ENCODE data around the gene PPP4R1.

Gene PPP4R1

DNA sequence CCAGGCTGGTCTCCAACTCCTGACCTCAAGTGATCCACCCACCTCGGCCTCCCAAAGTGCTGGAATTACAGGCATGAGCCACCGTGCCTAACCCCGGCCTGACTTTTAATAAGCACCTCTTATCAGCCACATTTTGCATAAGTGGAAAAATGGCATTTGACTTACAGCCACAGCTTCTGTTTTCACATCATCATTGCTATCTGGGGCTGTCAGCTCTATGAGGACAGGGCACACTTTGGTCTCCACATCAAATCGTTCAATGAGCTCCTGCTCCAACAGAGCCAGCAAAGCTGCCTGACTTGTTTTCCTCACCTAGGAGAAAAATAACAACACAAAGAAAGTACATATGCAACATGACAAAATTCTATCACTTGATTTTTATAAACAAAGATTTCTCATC is 26.4 kb downstream of the PPP4R1 start:
- DNase-seq, result no peak

DNA sequence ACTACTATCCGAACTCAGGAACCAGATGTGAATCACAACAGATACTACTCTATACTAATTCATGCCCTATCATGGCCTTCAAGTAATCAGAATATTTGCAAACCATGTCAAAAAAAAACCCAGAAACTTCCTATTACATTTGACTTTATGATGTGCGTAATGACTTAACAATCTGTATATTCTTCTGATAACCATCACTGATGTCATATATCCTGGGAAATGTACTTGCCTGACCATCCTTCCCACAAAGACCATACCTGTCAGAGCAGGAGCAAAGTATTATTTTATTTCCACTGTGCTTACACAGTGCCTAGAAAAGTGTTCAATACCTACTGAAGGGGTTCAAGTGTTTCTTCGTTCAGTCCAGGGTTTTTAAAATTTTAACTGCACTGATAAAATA is 27.5 kb downstream of the PPP4R1 start:
- no peak for DNase-seq

DNA sequence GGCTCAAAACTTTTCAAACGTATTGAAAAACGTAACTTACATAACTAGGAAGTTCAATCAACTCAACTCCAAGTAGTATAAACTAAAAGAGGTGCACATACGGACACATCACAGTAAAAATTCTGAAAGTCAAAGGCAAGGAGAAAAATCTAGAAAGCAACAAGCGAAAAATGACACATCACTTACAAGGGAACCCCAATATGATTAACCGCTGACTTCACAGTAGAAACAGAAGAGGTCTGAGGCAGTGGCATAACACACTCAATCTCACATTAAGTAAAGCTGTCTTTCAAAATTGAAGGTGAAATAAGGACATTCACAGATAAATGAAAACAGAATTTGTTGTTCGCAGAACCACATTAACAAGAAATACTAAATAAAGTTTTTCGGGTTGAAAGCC is 32.7 kb downstream of the PPP4R1 start:
- DNase-seq, result no peak

DNA sequence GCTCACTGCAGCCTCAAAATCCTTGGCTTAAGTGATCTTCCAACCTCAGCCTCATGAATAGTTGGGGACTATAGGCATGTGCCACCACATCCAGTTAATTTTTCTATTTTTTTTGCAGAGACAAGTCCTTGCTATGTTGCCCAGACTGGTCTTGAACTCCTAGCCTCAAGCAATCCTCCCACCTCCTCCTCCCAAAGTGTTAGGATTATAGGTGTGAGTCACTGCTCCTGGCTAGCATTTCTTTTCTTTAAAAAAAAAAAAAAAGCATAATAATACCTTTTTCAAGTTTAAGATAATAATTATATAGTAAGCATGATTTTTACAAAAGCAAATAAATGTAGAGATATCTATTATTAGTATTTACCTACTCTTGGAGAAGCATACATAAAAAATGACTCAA is 36.1 kb downstream of the PPP4R1 start:
- DNase-seq, result no peak

DNA sequence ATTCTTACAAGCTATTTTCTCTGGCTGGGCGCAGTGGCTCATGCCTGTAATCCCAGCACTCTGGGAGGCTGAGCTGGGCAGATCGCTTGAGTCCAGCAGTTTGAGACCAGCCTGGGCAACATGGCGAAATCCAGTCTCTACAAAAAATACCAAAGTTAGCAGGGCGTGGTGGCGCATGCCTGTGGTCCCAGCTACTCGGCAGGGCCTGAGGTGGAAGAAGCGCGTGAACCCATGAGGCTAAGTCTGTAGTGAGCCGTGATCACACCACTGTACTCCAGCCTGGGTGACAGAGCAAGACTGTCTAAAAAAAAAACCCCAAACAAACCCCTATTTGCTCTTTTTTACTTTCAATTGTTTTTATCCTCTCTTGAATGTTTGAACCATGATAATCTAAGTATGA is 37.0 kb downstream of the PPP4R1 start:
- DNase-seq, result no peak

DNA sequence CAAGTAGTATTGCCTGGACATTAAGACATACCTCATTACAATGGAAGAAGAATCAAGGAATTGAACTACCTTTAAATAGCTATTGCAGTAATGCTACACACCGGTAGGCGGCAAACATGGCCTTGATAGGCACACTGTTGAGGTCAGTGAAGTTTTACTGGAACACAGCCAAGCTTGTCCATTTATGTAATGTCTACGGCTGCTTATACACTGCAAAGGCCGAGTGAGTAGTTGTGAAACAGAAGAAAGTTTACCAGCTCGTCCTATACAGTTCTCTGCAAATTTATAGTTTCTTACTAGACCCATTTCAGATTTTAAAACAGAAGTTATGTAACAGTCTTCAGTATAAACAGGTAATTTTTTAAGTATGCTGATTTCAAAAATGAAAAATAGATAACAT is 38.8 kb downstream of the PPP4R1 start:
- no peak for DNase-seq

DNA sequence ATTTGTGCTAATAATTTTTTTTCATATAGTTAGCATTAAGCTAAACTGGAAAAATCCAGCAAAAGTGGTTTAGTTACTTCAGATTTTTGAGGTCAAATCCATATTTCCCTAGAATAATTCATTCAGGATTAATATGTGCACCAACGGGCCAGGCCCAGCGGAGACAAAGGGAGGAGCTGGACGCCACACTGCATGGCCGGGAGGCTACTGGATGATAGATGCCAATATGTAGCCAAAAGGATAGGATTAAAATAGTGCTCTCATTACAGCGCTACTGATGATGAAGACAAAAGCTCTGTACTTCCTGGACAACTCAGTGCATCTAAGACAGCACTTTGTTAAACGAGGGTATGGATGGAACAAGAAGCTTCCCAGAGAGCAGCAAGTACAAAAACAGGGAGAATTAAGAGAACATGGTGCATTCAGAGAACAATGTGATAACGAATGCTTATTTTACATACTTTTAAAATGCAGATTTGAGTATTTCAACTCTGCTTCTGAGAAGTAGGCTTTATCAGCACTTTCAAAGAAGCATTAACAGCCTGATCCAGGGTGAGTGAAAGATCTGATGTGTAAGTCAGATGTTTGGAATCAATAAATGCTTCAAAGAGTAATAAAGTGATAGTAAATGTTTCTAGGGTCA is 39.8 kb downstream of the PPP4R1 start:
- DNase-seq, result no peak

DNA sequence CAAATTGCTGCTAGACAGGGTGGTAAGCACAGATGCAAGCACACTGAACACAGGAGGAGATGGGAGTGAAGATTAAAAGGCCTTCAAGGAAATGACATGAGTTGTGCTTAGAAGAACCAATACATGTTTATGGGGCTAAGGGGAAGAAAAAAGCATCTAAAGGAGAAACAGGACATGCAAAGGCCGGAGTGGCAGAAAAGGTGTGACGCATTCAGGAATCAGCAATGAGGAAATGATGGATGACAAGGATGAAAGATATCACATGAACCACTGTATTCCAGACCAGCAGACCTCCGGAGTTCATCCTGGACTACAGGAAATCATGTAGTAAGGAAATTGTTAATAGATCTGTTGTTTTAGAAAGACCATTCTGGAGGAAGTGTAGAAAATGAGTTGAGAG is 42.8 kb downstream of the PPP4R1 start:
- no peak for DNase-seq

DNA sequence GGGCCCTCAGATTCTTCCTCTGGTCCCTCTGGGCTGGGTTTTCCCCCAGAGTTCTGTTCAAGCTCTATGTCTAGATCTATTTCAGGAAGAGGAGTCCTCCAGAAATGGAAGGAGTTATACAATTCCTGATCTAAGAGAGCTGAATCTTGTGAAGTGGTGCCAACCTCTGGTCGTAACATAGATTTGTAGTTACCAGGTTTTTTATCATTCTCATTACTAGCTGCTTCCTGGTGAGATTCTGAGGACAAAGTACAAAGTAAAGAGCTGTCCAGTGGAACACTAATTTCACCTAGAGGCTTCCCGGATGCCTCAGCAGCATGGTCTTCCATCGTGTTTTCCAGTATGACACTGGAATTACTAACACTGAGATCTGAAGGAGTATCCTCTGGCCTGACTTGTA is 44.1 kb downstream of the PPP4R1 start:
- DNase-seq, result no peak

DNA sequence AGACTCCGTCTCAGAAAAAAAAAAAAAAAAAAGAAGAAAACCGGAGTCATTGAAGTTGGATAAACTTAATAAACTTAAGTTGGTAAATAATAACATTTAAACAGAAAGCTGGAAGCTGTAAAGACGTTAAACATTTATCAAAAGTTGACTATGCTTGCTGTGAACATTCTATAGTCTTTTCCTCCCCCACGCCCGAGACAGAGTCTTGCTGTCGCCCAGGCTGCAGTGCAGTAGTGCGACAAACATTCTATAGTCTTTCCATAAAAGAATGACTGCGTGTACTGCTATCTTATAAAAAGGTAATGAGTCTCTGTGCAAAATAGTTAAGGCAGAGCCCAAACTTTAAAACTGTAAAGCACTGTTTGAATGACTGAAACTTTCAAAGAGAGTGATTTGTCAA is 45.2 kb downstream of the PPP4R1 start:
- DNase-seq, result no peak

DNA sequence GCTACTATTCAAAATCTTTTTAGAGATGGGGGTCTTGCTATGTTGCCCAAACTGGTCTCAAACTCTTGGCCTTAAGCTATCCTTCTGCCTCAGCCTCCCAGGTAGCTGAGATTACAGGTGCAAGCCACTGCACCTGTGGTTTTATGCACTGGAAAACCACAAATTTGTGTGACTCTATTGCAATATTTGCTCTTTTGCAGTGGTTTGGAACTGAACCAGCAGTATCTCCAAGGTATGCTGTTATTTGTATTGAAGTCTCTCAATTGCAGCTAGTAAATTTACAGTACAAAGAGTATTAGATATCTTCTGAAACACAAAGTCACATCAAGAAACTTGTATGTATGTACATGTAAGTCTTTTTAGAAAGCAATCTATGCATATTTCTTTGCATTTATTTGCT is 46.2 kb downstream of the PPP4R1 start:
- DNase-seq, result no peak

DNA sequence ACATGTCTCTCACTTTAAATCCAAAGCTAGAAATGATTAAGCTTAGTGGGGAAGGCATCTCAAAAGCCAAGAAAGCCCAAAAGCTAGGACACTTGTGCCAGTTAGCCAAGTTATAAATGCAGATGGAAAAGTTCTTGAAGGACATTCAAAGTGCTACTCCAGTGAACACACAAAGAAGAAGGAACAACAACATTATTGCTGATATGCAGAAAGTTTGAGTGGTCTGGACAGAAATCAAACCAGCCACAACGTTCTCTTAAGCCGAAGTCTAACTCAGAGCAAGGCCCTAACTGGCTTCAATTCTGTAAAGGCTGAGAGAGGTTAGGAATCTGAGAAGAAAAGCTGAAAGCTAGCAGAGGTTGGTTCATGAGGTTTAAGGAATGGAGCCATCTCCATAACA is 49.0 kb downstream of the PPP4R1 start:
- DNase-seq, result no peak

DNA sequence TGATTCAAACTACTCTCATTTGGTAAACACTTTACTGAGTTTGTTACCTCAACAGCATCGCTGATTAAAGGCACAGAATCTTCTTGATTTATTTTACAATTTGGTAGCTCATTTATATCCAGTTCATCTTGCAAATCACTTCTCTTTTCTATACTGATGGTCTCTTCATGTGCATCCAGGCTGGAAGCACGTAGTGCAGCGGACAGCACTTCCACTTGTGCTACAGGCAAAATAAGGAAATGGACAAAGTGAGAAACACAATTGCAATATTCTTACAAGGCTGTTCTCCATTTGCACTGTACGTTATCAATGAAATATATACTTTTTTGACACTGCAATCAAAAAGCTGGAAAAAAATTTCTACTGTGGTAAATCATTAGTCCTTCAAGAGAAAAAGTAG is 51.0 kb downstream of the PPP4R1 start:
- no peak for DNase-seq

DNA sequence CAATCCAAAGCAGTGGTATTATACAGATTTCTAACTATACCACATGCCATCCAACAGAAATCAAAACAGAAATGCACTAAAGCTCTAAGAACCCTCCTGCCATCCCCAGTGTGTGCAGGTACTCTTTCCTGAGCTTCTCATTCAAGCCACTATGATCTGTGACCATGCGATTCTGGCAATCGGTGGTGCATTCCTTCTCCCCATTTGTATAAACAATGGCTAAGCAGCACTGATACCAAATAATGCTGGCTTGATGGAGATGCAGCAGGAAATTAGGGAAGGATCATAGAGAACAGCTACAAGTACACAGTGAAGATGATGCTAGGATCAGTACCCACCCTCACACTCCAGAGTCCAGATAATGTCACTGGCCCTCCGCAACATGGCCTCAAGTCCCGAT is 51.8 kb downstream of the PPP4R1 start:
- DNase-seq, result no peak

DNA sequence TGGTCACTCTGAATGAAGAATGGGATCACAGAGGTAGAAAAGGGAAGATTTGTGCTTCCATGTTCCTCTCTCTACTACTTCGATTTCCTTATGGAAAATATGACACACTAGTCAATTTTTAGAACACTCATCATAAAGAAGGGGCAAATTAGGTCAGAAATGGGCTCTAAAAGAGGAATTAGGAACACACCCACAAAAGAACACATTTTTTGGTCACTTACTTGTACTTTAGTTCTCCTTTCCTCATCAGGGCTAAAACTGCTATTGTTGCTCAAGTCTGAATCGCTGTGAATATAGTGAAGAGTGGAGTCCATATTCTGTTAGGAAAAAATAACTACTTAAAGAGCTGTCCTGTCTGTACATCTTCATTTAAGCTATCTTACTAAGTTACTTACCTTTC is 52.6 kb downstream of the PPP4R1 start:
- DNase-seq, result no peak

DNA sequence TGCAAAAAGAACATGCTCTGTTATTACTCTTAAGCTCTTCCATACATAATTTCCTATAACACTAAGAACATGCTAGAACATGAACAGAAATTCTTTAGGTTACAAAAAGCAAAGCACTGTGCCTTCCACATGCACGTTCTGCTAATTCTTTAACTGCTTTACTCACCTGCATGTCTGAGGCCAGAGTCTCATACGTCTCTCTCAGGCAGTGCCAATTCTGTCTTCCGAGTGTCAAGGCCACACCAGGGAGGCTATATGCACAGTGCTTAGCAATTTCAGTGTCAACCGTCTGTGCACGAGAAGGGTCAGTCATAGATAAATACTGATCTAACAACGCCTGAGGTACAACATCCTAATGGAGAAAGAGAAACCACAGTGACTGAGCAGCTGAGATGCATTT is 55.1 kb downstream of the PPP4R1 start:
- DNase-seq, result no peak

DNA sequence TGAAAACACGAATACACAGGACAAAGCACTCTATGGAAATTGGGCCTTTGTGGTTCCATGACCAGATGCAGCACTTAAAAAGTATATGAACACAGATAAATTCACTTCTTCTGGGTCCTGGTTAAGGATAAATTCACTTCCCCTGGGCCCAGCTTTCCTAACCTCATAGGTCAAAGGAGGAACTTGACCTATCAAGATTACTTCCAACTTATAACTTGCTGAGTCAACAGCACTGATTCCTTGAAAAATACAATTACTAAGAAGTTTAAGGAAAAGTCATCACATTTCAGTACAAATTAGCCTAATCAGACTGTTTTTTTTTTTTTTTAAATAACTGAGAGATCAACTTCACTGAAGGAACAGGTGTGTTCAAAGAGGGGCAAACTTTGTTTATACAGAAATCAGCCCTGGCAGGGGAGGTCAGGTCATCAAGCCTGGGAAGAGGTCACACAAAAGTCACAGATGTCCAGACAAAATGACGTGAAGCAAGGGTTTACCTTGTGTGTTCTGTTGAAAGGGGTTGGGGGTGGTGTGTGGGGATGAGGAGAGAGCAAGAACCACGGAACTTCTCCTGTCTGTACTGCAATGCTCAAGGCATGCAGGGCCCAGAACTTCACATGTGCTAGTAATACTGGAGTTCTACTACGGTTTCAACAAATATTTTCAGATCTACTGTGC is 55.8 kb downstream of the PPP4R1 start:
- no peak for DNase-seq

DNA sequence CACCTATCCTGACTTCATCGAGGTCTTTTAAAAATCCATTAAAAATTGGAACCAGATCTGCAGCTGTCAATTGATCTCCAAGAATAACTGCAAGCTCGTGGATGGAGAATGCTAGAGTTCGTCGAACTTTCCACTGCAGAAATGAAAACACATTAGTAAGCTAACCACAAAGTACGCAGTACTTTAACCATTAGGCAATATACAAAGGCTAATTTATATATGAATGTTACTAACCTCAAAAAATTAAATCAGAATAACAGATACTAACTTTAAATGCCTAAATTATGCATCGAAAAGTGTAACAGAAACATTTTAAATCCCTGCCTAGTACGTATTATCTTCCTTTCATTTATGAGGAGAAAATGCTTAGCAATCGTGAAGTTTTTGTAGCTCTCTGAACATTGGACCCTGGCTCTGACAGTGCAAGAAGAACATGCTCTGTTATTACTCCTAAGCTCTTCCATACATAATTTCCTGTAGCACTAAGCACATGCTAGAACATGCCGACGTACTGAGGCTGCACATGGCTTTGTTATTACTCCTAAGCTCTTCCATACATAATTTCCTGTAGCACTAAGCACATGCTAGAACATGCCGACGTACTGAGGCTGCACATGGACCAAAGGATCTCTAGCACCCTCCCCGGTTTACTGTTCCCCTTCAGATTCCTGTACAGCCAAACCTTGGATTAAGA is 57.0 kb downstream of the PPP4R1 start:
- no peak for DNase-seq

DNA sequence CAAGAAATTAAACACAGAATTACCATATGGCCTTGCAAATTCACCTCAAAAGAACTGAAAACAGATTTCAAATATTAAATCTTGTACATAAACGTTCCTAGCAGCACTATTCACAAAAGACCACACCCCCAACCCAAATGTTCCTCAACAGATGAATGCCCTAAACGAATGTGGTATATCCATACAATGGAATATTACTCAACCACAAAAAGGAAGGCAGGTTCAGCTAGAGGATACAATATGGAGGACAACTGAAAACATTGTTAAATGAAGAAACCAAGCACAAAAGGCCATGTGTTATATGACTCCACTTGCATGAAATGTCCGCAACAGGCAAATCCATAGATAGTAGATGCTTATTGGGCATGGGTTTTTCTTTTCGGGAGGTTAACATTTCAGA is 61.7 kb downstream of the PPP4R1 start:
- no peak for DNase-seq

DNA sequence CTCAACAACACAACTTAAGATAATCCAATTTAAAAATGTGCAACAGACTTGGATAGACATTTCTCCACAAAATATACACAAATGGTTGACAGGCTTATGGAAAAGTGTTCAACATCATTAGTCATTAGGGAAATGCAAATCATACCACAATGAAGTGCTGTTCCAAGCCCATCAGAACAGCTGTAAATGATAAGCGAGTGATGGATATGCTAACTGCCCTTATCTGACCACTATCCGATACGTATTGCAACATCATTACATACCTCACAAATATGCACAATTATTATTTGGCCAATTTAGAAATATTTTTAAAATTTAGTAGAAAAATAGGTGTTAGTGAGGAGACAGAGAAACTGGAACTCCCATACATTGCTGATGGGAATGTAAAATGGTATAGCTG is 62.2 kb downstream of the PPP4R1 start:
- no peak for DNase-seq

DNA sequence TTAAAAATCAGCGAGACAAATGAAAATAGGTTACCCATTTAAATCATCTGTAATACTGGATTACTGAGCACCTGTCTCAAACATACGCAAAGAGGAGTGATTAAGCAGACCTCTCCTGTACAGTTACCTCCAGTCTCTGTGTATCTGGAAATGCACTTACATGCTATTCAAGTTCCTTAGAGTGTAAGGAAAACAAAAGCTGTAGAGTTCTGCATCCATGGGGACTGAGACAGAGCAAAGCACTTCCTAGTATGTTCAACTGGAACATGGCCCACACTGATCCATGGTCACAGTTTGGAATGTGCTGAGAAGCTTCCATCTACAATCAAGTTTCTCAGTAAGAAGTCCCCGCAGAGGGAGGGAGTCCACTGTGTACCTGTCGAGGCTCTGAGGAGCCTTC is 63.9 kb downstream of the PPP4R1 start:
- DNase-seq, result no peak

DNA sequence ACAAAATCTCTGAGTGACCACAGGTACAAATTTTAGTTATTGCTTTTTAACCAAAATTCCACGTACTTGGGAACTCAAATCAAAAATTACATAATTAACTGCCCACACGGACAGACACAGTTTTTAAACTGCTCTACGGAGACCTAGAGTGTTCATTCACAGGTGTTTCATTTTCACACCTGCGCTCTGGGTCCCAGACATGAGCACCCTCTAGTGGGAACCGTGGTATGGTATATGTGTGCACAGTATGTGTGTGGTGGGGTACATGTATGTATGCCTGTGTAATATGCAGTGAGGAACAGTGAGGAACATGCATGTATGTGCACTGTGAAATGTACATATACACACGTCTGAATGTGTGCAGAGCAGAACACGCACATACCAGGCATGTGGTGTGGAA is 65.0 kb downstream of the PPP4R1 start:
- no peak for DNase-seq

DNA sequence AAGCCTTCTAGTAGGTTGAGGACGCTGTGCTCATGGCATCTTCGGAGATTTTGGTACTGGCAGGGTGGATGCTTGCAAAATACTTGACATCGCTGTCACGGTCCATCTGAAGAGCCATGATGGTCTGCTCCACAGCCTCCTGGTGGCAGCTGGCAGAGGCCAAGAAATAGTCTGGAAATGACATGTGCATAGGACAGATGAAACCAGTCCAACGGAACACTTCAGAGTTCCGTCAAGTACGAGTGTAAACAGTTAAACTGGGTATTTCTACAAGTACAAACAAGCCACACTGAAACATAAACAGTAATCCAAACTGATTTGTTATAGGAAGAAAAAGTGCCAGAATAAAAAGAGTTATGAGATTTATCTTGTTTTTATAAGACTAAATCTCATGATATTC is 66.6 kb downstream of the PPP4R1 start:
- no peak for DNase-seq

DNA sequence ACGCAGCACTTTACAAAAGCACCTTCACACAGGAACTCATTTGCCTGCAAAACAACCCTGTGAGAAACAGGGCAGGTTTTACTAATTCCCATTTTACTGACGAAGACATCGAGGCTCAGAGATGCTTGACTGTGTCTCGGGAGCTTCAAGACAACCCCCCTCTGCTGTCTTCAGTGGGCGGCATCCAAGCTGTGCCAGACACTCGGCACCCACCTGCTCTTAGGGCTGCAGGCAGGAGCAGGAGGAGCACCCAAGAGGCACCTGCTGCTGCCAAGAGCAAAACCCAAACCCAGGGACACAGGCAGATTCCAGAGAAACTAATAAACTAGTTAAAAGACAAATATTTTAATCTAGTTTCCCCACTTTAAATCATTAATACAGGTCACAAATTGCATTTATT is 67.9 kb downstream of the PPP4R1 start:
- DNase-seq, result no peak

DNA sequence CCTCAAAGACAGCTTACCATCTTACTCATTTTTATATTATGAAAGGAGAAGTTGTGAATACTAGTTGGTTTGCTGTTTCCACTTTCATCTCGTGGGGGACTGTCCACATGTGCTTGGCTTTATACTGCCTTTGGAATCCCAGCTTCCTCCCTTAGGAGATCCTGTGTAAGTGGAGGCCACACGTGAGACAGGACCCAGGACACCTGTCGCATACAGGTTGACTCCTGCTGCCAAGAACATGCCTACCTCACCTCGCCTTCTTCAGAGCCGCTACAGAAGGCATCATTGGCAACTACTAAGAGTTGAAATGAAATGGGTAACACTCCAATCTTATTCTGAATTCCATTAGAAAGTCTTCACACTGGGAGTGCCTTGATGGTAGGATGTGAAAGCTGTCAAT is 69.3 kb downstream of the PPP4R1 start:
- no peak for DNase-seq

Data from activated CD8-positive, alpha-beta memory T cell treated with anti-CD3 and anti-CD28 coated beads for 24 hours (primary cell).